ENCODE results near the gene SPESP1. TPM values are rescaled to one million over a fixed set of nuclear protein-coding genes. Genes with fewer than 3 reads are reported as not detected.
A peak's percentile ranks its signal among the peaks of the same experiment; 100 is the strongest.

Gene SPESP1
- total RNA-seq = 3.0 TPM

DNA sequence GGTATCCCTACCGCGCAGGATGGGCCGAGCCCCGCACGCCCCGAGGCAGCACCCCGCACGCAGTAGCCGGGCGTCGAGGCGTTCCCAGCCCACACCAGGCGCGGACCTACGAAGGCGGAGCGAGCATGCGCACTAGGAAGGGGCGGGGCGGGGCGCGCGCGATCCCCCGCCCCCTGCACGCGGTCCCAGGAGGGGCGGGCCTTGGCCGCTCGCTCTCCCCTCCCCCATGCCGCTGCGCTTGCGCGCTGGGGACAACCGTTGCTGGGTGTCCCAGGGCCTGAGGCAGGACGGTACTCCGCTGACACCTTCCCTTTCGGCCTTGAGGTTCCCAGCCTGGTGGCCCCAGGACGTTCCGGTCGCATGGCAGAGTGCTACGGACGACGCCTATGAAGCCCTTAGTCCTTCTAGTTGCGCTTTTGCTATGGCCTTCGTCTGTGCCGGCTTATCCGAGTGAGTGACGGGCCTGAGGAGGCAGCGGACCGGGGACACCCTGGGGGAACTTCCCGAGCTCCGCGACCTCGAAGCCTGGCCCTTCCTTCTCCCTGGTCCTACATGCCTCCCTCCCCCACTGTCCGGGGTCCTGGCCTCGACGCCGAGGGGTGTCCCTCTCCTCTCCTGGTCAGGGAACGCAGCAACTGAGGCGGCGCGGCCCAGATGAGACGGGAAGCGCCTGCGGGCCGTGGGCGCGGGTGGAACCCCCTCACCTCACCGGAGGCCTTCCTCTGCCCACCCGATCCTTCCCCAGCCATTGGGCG, at the start of gene SPESP1:
Gene SPESP1, plus strand, starts transcription at position 258 of the 755 bp plus-strand sequence. Its CDS starts 129 bp downstream, at position 387.
- DNase-seq (ENCODE audit: low spot score) = peak; percentile 69

DNA sequence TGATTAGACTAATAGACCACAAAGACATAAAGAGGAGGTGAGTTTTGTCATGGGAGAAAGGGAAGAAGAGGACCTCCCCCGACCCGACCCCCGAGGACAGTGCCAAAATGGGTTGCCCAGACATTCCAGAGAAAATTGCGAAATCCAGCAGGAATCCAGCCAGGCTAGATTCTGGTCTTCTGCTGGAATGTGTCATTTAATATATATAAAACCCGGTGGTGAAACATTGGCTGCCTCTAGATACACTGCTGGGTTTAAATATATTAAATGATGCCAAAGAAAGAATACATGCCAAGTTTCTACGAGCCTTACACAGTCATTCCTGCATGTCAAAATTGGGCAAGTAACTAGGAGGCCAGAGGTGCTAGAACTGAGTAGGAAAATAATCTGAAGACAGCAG, 45.3 kb upstream of the SPESP1 start:
- DNase-seq (ENCODE audit: low spot score) = no peak

DNA sequence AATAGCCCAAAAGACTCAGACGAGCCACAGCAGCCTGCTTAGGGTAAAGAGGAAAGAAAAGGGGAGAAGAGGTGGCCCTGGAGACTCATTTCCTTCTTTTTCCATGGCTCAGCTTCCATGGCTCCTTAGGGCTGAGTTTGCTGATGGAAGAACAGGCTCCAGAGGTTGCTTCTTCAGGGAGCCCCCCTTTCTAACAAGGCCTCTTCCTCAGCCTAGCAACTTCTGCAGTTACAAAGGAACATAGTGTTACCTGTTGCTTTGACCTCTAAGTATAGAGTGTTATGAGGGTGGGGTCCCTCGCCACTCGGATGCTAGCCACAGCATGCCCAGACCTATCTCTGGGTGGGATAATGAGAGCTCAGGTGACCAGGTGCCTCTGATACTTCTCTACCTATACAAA, 43.2 kb upstream of the SPESP1 start:
- DNase-seq (ENCODE audit: low spot score) = no peak

DNA sequence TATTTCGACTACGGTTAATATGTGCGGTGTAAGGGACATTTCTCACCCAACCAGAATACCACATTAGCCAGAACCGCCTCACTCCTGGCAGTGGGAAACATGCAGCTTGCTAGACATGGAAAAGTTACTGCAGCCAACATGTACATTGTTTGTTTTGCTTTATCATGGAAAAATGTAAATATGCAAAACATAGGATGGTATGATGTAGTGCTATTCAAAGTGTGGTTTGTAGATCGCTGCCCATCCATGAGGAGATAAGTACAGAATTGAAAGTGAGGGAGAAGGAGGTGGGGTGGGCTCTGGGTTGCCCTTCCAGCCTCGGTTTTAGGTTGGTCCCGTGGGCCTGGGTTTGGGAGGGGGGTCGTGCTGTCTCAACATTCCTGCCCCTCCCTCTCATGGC, 42.5 kb upstream of the SPESP1 start:
- DNase-seq (ENCODE audit: low spot score) = no peak

DNA sequence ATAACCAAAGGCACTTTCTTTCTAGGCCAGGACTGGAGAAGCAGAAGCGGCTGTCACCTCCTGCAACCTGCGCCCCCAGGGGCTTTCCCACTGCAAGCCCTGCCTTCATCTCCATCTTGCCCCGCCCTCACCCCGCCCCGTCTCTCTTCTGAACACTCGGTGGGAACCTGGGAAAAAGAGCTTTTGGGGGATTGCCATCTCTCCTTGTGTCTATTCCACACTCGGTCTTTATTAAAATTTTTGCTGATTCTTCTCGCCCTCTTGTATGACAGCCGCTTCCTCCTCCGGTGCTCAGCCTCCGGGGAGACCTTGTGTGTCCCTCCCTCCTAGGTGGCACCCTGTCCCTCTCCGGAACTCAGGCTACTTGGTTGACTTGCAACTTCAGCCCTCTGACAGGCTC, 41.9 kb upstream of the SPESP1 start:
- no peak for DNase-seq (ENCODE audit: low spot score)

DNA sequence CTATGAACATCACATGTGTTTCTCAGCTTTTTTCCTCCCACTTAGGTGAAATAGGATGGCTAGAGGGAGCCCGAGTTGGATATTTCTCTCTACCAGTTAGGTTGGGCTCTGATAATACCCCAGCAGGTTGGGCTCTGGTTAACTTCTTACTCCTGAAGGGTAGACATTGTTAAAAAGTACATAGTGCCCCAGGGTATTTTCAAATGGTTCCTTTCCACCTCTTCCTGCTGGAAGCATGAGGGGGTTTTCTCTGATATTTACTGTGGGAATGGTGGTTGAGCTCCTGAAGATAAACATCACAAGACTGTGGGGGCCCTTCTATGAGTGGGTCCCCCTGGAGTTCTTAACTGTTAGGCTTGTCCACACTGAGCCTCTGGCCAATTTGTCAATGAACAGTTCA, 36.1 kb upstream of the SPESP1 start:
- no peak for DNase-seq (ENCODE audit: low spot score)

DNA sequence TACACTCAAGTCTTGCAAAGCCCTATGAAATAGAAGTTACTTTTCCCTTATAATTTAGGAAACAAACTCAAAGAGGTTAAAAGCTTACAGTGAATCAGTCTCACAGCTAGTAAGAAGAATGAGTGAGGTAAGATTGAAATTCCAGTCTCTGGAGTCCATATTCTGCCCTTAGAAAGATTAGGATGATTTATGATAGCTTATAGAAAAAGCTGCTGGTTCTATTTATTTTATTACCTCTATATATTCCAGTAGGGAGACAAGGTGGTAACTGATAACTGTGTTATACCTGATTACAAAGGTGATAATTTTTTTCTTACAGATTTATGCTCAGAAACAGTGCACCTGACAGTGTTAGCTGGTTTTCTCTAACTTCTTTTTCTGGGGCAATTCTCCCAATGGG, 34.1 kb upstream of the SPESP1 start:
- DNase-seq (ENCODE audit: low spot score) = no peak

DNA sequence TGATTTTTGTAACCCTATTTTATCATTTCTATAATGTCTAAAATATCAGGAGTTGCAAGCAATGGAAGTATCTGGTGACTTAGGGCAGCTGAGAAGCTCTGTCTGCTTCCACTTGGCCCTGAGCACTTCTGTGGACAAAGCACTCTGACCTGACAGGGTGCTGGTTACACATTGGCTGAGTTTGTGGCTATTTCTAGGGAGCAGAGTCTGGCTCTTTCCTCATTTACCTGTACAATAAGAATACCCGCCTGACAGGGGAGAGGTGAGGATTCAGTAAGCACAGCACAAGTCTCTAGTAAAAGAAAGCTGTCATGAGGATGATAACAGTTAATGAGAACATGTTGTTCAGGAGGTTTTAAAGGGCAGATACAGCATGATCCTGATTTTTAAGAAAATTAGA, 33.3 kb upstream of the SPESP1 start:
- DNase-seq (ENCODE audit: low spot score) = no peak

DNA sequence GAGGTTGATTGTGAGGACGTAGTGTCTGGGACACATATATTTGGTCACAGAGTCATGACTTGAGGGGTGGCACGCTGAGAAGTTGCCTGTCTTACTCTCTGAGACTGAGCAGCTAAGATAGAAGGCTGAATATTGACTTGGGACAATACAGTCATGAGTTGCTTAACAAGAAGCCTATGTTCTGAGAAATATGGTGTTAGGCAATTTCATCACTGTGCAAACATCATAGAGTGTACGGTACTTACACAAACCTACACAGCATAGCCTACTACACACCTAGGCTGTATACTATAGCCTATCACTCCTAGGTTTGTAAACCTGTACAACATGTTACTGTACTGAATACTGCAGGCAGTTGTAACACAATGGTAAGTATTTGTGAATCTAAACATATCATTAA, 30.3 kb upstream of the SPESP1 start:
- DNase-seq (ENCODE audit: low spot score) = no peak

DNA sequence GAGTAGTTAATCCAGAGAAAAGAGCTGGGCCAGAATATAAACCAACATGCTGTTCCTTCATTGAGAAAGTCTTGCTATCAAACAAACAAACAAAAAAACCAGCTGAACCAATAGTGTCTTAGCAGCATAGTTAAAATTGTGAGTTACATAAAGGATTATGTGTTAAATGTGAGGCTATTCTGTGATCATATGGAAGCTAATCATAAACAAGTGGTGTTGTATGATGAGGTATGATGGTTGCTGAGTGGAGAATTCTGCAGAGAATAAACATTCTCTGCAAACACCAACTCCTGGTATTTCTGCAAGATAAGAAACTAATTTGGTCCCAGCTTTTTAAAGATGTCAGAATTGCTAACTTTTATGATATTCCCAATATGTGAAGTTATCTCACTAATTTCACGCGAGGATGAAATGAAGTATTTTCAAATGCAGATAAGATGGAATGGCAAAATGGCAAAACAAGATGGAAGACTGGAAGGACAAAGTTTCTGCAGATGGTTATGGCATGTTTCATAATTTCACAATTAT, 22.9 kb upstream of the SPESP1 start:
- DNase-seq (ENCODE audit: low spot score) = no peak

DNA sequence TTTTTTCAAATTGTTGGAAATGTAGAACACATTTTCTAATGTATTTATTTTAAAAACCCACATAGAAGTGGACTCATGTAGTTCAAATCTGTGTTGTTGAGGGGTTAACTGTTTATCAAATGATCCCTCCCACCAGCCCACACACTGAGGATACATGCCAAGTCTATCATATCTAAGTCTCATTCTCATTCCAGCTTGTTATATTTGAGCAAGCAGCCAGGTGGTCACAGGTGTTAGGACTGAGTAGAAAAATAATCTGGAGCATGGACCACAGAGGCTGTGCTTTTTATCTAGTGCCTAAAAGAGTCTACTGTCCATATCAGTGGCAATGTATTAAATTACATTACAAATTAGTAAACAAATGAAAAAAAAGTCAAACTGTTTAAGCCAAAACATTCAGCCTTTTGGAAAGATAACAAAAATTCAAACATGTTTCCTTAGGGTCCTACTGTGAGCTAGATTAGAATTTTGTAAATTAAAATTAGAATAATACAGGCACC, 20.7 kb upstream of the SPESP1 start:
- DNase-seq (ENCODE audit: low spot score) = no peak

DNA sequence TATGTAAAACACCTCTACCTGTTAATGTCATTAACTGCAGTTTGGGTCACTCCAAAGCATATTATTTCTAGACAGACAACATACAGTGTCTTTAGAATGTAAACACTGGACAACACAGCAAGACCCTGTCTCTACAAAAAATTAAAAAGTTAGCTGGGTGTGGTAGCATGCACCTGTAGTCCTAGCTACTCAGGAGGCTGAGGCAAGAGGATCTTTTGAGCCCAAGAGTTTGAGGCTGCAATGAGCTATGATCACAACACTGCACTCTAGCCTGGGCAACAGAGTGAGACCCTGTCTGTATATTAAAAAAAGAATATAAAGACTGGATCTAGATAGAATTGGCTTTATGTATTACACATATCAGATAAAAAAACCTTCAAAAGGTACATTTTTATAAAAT, 20.0 kb upstream of the SPESP1 start:
- DNase-seq (ENCODE audit: low spot score) = no peak

DNA sequence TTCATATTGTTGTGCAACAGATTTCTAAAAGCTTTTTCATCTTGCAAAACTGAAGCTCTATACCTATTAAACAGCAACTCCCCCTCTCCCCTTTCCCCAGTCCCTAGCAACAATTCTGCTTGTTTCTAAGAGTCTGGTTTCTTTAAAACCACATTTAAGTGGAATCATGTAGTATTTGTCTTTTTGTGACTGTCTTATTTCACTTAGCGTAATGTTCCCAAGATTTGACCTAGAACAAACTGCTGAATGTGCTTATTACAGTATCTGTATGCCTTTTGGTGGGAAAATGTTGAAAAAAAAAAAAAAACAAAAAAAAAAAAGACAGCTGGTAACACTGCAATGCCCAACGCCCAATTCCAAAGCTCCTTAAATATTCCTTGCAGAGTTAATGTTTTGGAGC, 19.5 kb upstream of the SPESP1 start:
- DNase-seq (ENCODE audit: low spot score) = no peak

DNA sequence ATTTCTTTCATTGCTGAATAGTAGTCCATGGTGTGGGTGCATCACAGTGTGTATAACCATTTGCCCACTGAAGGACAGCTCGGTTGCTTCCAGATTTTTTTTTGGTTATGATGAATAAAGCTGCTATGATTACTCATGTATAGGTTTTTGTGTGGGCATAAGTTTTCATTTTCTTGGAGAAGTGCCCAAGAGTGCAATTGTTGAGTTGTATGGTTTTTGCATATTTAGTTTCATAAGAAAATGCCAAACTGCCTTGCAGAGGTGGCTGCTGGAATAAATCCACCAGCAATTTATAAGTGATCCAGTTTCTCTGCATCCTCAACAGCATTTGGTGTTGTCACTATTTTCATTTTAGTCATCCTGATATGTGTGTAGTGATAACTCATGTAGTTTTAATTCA, 8.4 kb upstream of the SPESP1 start:
- DNase-seq (ENCODE audit: low spot score) = no peak

DNA sequence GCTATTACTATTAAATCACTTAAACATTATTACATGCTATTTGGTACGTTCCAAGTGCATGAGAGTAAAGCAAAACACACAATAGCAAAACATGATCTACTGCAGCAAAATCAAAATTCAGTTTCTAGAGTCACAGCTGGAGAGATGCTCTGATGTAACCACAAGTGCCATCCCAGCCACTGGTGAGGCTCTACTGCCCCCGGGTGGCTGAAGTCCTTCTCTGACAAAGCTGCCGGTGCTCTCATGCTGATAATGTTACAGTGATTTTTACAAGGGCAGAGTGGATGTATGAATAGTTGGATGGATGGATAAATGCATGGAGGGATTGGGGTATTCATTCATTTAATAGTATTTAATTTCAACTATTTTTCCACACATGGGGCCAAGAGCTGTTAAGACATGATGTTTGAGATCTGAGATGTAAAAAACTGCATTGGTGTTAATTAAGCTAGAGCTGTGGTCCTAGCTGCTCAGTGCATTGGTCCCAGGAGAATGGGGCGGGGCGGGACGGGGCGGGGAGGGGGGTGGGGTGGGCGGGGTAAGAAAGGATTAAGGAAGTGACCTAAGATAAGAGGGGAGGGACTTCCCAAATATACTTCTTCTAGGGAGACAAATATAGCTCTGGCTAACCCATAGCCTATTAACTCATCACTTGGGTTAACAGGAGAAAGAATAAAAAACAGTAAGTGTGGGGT, 5.3 kb upstream of the SPESP1 start:
- peak; percentile 77 for DNase-seq (ENCODE audit: low spot score)

DNA sequence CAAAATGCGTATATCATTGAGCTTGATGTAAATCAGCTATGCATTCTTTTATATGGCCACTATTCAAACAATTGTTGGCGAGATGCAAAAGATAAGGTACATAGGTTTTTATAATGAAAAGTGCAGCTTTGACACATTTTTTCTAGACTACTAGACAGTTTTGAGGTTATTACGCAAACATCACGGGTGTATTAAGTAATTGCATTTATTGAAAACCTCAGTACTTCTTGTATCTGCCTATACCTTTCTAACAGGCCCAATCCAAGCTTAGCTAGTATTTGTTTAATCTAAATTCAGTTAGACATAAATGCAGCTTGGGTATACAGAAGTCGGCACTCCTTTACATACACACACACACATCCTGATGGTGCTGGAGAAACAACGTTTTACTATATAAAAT, 2.7 kb downstream of the SPESP1 start:
- no peak for DNase-seq (ENCODE audit: low spot score)

DNA sequence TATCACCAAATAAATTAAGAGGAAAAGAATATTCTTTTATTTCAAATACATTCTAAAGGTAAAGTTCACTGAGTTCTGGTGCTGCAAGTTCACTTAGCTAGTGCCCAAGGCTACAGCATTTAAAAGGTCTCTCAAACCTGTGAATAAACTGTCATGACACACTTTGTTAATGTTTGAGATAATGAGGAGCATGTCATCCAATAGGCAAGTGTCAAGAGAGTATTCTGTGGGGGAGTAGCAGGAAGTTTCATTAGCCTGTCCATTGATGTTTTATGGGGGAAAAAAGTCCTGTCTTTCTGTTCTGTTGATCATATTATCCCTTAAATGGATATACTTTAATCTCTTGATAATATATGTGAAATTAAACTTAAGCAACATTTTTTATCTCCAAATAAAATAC, 4.0 kb downstream of the SPESP1 start:
- no peak for DNase-seq (ENCODE audit: low spot score)

DNA sequence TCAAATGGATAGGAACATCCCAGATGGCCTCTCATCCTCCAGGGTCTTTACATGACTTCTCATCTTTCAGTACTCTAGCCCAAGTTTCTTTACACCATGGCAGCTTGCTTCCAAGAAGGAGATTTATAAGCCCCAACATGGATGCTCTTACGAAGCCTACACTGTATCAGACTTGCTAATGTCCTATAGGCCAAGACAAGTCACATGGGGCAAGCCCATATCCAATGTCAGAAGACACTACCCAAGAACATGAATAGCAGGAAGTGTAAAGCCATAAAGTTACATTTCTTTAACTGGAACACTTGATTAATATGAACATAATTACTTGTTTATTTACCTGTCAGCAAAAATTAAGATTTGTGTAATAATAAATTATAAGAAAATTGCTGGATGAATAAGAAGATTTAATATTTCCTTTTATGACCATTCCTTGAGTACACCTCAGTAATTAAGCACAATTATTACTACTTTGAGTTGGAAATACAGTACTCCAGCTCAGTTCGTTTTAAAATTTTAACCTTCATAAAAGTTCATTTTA, 5.1 kb downstream of the SPESP1 start:
- no peak for DNase-seq (ENCODE audit: low spot score)

DNA sequence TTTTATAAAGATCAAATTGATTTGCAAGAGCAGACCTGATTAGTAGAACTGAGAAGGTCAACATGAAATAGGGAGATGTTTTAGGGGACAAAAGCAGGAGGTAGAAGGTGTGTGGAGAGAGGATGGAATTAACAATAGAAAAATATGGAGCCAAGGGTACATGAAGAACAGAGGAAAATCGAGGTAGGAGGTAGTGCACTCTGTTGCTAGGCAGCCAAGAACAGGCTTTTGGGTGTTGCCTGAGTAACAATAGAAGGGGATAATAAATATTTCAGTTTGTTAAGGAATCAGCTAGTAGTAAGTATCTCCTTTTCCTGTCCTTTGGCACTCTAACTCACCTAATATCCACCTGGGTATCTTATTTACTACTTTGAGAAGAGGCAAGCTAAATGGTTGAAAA, 9.2 kb downstream of the SPESP1 start:
- DNase-seq (ENCODE audit: low spot score) = no peak

DNA sequence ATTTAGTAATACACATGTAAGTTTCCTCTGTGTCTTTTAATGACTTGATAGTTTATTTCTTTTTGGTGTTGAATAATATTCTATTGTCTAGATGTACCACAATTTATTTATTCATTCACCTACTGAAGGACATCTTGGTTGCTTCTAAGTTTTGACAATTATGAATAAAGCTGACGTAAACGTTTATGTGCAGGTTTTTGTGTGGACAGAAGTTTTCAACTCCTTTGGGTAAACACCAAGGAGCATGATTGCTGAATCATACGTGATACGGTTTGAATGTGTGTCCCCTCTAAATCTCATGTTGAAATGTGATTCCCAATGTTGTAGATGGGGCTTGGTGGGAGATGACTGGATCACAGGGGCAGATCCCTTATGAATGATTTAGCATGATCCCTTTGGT, 21.5 kb downstream of the SPESP1 start:
- no peak for DNase-seq (ENCODE audit: low spot score)

DNA sequence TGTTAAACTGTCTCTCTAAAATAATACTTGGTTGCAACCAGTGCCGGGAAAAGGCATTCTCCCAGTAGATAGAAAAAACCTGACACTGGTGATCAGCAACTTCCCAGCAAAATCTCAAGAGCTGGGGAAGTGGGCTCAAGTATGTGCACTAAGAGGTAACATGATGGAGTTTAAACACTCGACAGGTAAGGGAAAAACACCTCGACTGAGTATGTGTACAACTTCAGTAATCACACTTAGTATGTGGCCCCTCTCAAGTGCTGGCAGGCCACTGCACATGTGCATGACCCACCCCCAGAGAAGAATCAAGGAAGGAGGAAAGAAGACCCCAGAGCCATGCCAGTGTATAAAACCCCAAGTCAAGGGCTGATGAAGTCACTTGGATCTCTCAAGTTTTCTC, 27.4 kb downstream of the SPESP1 start:
- no peak for DNase-seq (ENCODE audit: low spot score)

DNA sequence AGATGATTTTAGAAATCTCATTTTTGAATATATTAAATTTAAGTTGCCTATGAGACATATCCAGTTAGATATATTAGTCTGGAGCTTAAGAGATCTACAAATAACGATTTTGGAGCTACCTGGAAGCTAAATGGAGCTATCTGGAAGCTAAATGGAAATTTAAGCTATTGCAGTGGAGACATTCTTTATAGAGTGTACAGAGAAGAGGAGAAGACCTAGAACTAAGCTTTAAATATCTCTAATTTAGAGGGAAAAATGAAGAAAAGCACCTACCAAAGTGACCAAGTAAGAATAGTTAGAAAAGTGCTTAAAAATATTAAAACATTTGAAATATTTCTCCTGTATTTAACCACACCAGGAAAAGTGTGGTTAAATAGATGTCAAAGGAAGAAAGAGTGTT, 28.3 kb downstream of the SPESP1 start:
- no peak for DNase-seq (ENCODE audit: low spot score)

DNA sequence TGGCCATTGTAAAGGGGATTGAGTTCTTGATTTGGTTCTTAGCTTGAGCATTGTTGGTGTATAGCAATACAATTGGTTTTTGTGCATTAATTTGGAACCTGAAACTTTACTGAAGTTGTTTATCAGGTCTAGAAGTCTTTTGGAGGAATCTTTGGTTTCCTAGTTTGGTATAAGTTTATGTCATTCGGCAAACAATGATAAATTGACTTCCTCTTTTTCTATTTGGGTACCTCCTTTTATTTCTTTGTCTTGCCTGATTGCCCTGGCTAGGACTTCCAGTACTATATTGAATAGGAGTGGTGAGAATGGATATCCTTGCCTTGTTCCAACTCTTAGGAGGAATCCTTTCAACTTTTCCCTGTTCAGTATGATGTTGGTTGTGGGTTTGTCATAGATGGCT, 32.1 kb downstream of the SPESP1 start:
- DNase-seq (ENCODE audit: low spot score) = no peak

Measured in ureter (tissue), 1 donor.